Erythroblast (primary cell): ENCODE measurements around the gene UBE2Q2.

Experiments used
- GATA1 ChIP-seq: IDR thresholded peaks from 2 replicates; pipeline ENCODE4 v1.6.1; 2011; ENCODE audit warnings: low read depth, mild to moderate bottlenecking, control low read depth, low read length, moderate library complexity
- POLR2A ChIP-seq: IDR thresholded peaks from 2 replicates; pipeline ENCODE4 v1.6.1; 2011; ENCODE audit warnings: mild to moderate bottlenecking, low read length

DNA sequence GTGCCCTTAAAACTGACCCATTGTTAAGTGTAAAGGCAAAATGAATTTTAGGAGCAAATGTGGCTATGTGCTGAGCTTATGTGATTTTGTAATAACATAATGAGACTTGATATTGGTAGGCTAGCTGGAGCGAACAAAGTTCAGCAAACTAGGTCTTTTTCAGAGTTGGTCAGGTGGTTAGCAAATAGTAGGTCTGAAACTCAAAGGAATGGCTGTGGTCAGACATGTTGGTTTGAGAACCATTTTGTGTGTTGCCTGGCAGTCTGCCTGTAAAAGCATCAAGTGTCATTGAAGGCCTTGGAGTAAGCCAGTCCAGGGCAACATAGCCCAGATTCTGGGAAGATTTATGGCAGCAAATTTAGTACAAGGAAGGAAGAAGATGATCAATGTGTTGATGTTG is 76.8 kb downstream of the UBE2Q2 start:
- TF ChIP-seq POLR2A, result no peak
- TF ChIP-seq GATA1, result no peak
